PC-9 (cell line): ENCODE data around the gene ZNF700. TPM values are rescaled to one million over a fixed set of nuclear protein-coding genes. Genes with fewer than 3 reads are reported as not detected.

Experiments
- BruUV-seq: library from RNA; stranded (reverse); fragments of 400-500 nt; replicated peaks from 2 replicates; lab custom pipeline; 2021; lab: Mats Ljungman, UMichigan
- CTCF ChIA-PET: fragments of 300-600 bp; sonication (Branson Sonifier 250); formaldehyde crosslinking; loops from one replicate; lab custom pipeline; 2022; ENCODE audit warnings: antibody characterized with exemption; lab: Charles Lee
- POLR2A ChIA-PET: fragments of 300-600 bp; sonication (Branson Sonifier 250); formaldehyde crosslinking; loops from one replicate; lab custom pipeline; 2022; ENCODE audit warnings: antibody characterized with exemption; ENCODE audit not compliant: unreplicated experiment; lab: Charles Lee
- DNase-seq, 2 experiments: peaks; one replicate each; pipeline versions ENCODE4 v3.0.0 to v3.0.0-alpha.2; 2015 to 2022; ENCODE audit warnings: mixed read lengths in 1 of 2
- H2AFZ ChIP-seq: fragments of 200-600 bp; sonication (generic); 2 replicates; pipeline ENCODE4 v1.8.1; 2017; ENCODE audit warnings: antibody characterized with exemption
- H3F3A ChIP-seq: fragments of 200-600 bp; sonication (generic); 2 replicates; pipeline ENCODE4 v1.8.1; 2017; ENCODE audit warnings: antibody characterized with exemption, mild to moderate bottlenecking, low read depth; ENCODE audit not compliant: insufficient read depth
- H3K27ac ChIP-seq: fragments of 200-600 bp; sonication (generic); 2 replicates; pipeline ENCODE4 v1.6.1; 2016; ENCODE audit warnings: mixed run types
- H3K27me3 ChIP-seq: fragments of 200-600 bp; sonication (generic); 2 replicates; pipeline ENCODE4 v1.6.1; 2016; ENCODE audit warnings: low read depth, mixed run types; ENCODE audit not compliant: insufficient read depth
- H3K36me3 ChIP-seq: fragments of 200-600 bp; sonication (generic); 2 replicates; pipeline ENCODE4 v1.6.1; 2016; ENCODE audit warnings: low read depth, mixed run types
- H3K4me1 ChIP-seq: fragments of 200-600 bp; sonication (generic); replicated peaks from 2 replicates; pipeline ENCODE4 v1.6.1; 2016; ENCODE audit warnings: mixed run types; ENCODE audit not compliant: insufficient read depth
- H3K4me2 ChIP-seq: fragments of 200-600 bp; sonication (generic); 2 replicates; pipeline ENCODE4 v1.6.1; 2017; ENCODE audit warnings: mixed run types
- H3K4me3 ChIP-seq: fragments of 200-600 bp; sonication (generic); 2 replicates; pipeline ENCODE4 v1.6.1; 2016; ENCODE audit warnings: mixed run types
- H3K79me2 ChIP-seq: fragments of 200-600 bp; sonication (generic); 2 replicates; pipeline ENCODE4 v1.6.1; 2017; ENCODE audit warnings: low read depth, mixed run types
- H3K9me2 ChIP-seq: fragments of 200-600 bp; sonication (generic); 2 replicates; pipeline ENCODE4 v1.8.1; 2017; ENCODE audit warnings: mild to moderate bottlenecking; ENCODE audit not compliant: insufficient read depth
- H3K9me3 ChIP-seq: fragments of 200-600 bp; sonication (generic); 2 replicates; pipeline ENCODE4 v1.8.1; 2016; ENCODE audit warnings: low read depth; ENCODE audit not compliant: insufficient read depth
- H4K20me1 ChIP-seq: fragments of 200-600 bp; sonication (generic); 2 replicates; pipeline ENCODE4 v1.8.1; 2017; ENCODE audit not compliant: insufficient read depth
- EZH2 ChIP-seq: fragments of 200-600 bp; sonication (generic); IDR thresholded peaks from 2 replicates; pipeline ENCODE4 v1.8.0; 2017; ENCODE audit warnings: antibody characterized with exemption, low read depth
- intact Hi-C: fragments of 100-400 bp; cut with micrococcal nuclease; formaldehyde crosslinking; loops from one replicate; pipeline ENCODE4 v1.10.0; 2022; ENCODE audit not compliant: unreplicated experiment
- total RNA-seq: library from RNA; stranded (reverse); gene quantifications from 2 replicates; pipeline ENCODE4 v1.2.3, GENCODE V29; 2021
- TF ChIP-seq, protein P1 (sequence below): fragments of 200-600 bp; sonication (generic); conservative IDR thresholded peaks from 2 replicates; pipeline ENCODE4 v1.6.1; 2017; ENCODE audit warnings: mixed run types, antibody characterized with exemption, mild to moderate bottlenecking, moderate library complexity

The ZNF700 gene
- total RNA-seq, 1 experiment from 2014 or later: 7.6 TPM

- Histone ChIP-seq H4K20me1 (no peaks in the 10 kb centered on the region), H3K9me2 (no peaks in the 10 kb centered on the region), H3K4me2 (no peak overlapping the region), H3K27ac (no peak overlapping the region), H2AFZ (no peak overlapping the region), H3K4me1 (peaks cover 7% of the 10 kb centered on the region; the same call in 1 of the 2 replicates), H3K9me3 (peaks cover 11% of the 10 kb centered on the region; the same call in 1 of the 2 replicates), H3K36me3 (no peaks in the 10 kb centered on the region), H3K79me2 (no peaks in the 10 kb centered on the region), H3K4me3 (no peak overlapping the region), H3F3A (no peaks in the 10 kb centered on the region), H3K27me3 (peaks cover 16% of the 10 kb centered on the region; the same call in 1 of the 2 replicates)
- CTCF ChIA-PET: interaction anchor here (0.6 kb wide), 1 partner anchor 98 kb away, joined by 6 read pairs; no protein-coding TSS in a partner anchor
- intact Hi-C loops: no loop called here
- TF ChIP-seq, protein P1, sequence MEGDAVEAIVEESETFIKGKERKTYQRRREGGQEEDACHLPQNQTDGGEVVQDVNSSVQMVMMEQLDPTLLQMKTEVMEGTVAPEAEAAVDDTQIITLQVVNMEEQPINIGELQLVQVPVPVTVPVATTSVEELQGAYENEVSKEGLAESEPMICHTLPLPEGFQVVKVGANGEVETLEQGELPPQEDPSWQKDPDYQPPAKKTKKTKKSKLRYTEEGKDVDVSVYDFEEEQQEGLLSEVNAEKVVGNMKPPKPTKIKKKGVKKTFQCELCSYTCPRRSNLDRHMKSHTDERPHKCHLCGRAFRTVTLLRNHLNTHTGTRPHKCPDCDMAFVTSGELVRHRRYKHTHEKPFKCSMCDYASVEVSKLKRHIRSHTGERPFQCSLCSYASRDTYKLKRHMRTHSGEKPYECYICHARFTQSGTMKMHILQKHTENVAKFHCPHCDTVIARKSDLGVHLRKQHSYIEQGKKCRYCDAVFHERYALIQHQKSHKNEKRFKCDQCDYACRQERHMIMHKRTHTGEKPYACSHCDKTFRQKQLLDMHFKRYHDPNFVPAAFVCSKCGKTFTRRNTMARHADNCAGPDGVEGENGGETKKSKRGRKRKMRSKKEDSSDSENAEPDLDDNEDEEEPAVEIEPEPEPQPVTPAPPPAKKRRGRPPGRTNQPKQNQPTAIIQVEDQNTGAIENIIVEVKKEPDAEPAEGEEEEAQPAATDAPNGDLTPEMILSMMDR: no peak; the same call in 1 of the 2 replicates
- no peak for TF ChIP-seq EZH2
- BruUV-seq: no TSS peak
- POLR2A ChIA-PET: no interaction called here
- DNase-seq: no peak
Observed at GRCh38 chr19:11984986-11985385, 60.1 kb downstream of the ZNF700 start.

GRCh38 chr19:11986754-11987153 lies 61.8 kb downstream of the ZNF700 start:
- ChIA-PET POLR2A (interaction anchor here (0.6 kb wide), 1 partner anchor 389 kb away, joined by 12 read pairs; no protein-coding TSS in a partner anchor), CTCF (interaction anchor here (0.6 to 1.7 kb wide), 2 partner anchors 63 to 187 kb away, joined by 3 to 6 read pairs; no protein-coding TSS in a partner anchor)
- TF ChIP-seq, protein P1: no peak
- no peak for TF ChIP-seq EZH2
- intact Hi-C loops: loop anchor here (1.0 kb wide), 1 partner anchor 155 kb away; no protein-coding TSS in a partner anchor
- no peak overlapping the region for H2AFZ ChIP-seq
- no peak for DNase-seq
- no peak overlapping the region for H3K4me2 ChIP-seq
- no peak overlapping the region for H3K27ac ChIP-seq
- peaks cover 16% of the 10 kb centered on the region; the same call in 1 of the 2 replicates for H3K27me3 ChIP-seq
- no peaks in the 10 kb centered on the region for H3K9me2 ChIP-seq
- H3K4me1 ChIP-seq: peaks cover 7% of the 10 kb centered on the region; the same call in 1 of the 2 replicates
- H3K36me3 ChIP-seq: no peaks in the 10 kb centered on the region
- no peaks in the 10 kb centered on the region; the same call in 1 of the 2 replicates for H3K9me3 ChIP-seq
- BruUV-seq: no TSS peak
- H3K79me2 ChIP-seq: no peaks in the 10 kb centered on the region
- no peaks in the 10 kb centered on the region for H4K20me1 ChIP-seq
- no peaks in the 10 kb centered on the region for H3F3A ChIP-seq
- no peak overlapping the region for H3K4me3 ChIP-seq

DNA sequence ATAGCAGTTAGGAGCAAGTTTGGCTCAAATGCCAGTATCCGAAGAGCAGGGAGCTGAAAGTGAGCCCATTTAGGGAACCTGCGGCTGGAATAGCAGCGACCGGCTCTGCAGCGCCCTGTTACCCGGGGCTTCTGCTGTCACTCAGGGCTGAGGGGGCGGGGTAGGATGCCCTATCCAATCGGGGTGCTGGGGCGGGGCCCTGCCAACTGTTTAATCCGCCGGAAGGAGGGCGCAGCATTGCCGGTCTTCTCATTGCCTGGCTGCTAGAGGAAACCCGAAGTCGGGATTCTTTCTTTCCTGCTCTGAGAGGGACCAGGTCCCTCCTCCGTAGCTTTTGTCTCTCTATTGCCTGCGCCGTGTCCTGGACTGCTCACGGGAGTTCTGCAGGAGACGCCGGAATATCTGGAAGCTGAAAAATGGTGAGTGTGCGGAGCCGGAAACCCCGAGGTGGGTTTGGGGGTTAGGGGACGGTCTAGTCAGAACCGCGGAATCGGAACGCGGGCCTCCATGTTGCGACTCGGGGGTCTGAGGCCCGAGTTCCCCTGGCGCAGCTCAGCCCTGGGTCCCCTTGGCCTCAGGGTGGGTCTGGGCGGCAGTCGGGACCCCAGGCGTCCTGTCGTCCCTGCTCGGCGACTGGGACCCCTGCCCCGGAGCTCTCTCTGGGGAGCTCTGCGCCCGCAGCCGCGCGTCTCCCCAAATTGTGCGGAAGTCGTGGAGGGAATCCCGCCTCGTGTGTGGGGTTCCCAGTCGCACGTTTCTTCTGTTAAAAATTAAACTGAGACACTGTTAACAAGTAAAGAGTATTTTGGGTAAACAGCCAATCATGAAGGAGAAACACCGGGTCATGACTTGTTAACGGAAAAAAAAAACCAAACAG lies 62.7 kb downstream of the ZNF700 start:
- Histone ChIP-seq H3K27ac (no peak overlapping the region), H3K4me3 (peak overlapping the region; percentile 48)
- intact Hi-C loops: loop anchor here (1.0 to 2.0 kb wide), 4 partner anchors 23 to 190 kb away; partner anchors contain the start of gene ZNF763

More for the DNA sequence above, 62.7 kb downstream of the ZNF700 start:
- Histone ChIP-seq H3F3A (no peaks in the 10 kb centered on the region), H3K4me2 (peak overlapping the region; percentile 68), H3K9me3 (no peaks in the 10 kb centered on the region; the same call in 1 of the 2 replicates), H4K20me1 (no peaks in the 10 kb centered on the region), H2AFZ (peak overlapping the region; percentile 78), H3K4me1 (peaks cover 7% of the 10 kb centered on the region; the same call in 1 of the 2 replicates), H3K79me2 (no peaks in the 10 kb centered on the region), H3K36me3 (no peaks in the 10 kb centered on the region), H3K27me3 (peaks cover 16% of the 10 kb centered on the region; the same call in 1 of the 2 replicates), H3K9me2 (no peaks in the 10 kb centered on the region)
- DNase-seq: peak; percentile 82 to 92
- POLR2A ChIA-PET: interaction anchor here (0.6 kb wide), 2 partner anchors 390 to 969 kb away, joined by 5 to 12 read pairs; no protein-coding TSS in a partner anchor
- BruUV-seq: TSS peak; percentile 85
- no peak for TF ChIP-seq EZH2
- TF ChIP-seq, protein P1: no peak
- CTCF ChIA-PET: interaction anchor here (0.6 to 1.8 kb wide), 6 partner anchors 64 to 190 kb away, joined by 3 to 6 read pairs (median 4); no protein-coding TSS in a partner anchor
